ENCODE measurements around the gene ARFIP1. TPM values are rescaled to one million over a fixed set of nuclear protein-coding genes. Genes with fewer than 3 reads are reported as not detected.
"Not testable (repeated sequence)": the region's sequence is repeated elsewhere in the genome, so short reads cannot be mapped to it uniquely, and the experiment has no call there.

The ARFIP1 gene
- total RNA-seq, 2 experiments from 2014 or later: 13.1 to 13.8 TPM

DNA sequence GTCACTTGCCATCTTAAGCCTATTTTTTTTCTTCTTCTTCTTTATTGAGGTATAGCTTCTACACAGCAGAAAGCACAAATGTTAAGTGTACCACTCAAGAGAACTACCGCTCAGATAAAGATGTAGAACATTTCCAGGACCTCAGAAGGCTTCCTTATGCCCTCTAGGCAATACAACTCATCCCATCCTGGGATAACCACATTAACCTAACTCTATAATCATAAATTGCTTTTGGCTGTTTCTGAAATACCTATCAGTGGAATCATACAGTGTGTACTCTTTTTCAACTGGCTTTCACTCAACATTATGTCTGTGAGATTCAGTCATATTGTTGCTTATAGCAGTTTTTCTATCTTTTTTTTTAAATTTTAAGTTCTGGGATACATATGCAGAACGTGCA is 51.7 kb downstream of the ARFIP1 start:
- POLR2A ChIA-PET: no interaction called here
- CTCF ChIA-PET: no interaction called here

GRCh38 chr4:152836936-152837335 is 57.2 kb downstream of the ARFIP1 start:
- CTCF ChIA-PET: no interaction called here
- POLR2A ChIA-PET: no interaction called here

GRCh38 chr4:152839729-152840128 is 60.0 kb downstream of the ARFIP1 start:
- CTCF ChIA-PET, POLR2A ChIA-PET: not testable (repeated sequence)

DNA sequence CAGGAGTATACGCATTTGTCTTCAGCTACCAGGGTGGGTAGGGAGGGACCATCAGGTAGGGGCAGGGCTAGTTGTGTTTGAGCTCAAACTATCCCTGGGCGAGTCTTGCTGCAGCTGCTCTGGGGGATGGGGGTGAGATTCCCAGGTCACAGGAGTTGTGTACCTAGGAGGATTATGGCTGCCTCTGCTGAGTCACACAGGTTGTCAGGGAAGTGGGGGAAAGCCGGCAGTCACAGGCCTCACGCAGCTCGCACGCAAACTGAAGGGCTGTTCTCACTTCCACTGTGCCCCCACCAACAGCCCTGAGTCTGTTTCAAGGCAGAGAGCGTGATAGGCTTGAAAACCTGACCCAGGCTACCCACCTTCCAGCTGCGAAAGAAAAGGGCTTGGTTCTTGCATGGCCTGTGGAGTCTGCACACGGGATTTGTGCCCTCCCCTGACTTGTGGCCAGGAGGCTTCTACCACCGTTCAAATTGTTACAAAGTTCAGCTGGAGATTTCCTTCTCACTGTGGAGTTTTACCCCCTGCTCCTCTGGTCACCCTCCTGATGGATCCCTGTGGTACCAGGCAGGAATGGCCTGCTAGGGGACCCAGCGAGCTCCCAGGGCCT is 63.8 kb downstream of the ARFIP1 start:
- CTCF ChIA-PET: no interaction called here

GRCh38 chr4:152847376-152847775 is 67.6 kb downstream of the ARFIP1 start:
- POLR2A ChIA-PET: no interaction called here
- CTCF ChIA-PET: interaction anchor here (0.7 to 2.5 kb wide), 6 partner anchors 233 to 1124 kb away, joined by 4 to 14 read pairs (median 4); no protein-coding TSS in a partner anchor

More for the DNA sequence above, 63.8 kb downstream of the ARFIP1 start:
- POLR2A ChIA-PET: no interaction called here

- ChIA-PET POLR2A (no interaction called here), CTCF (interaction anchor here (1.2 to 2.5 kb wide), 2 partner anchors 276 to 278 kb away, joined by 3 to 14 read pairs; no protein-coding TSS in a partner anchor)
These were observed 68.8 kb downstream of the ARFIP1 start for GRCh38 chr4:152848508-152848907.

- POLR2A ChIA-PET: no interaction called here
These were observed 69.6 kb downstream of the ARFIP1 start for GRCh38 chr4:152849350-152849749.

DNA sequence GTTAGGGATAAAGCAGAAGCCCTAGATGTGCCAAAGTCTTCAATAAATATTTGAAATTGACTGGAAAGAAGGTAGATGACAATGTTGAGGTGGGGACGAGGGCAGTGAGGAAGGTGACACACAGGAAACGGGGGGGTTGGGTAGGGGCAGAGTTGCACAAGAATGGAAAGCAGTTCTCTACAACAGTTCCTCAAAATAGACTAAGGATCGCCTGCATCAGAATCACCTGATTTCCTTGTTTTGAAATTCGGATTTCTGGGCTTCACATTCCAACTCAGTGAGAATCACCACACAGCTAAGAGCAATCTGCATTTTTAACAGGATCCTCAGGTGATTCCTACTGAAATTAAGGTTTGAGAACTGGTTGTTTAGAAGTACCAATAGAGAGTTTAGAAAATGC is 70.6 kb downstream of the ARFIP1 start:
- CTCF ChIA-PET: interaction anchor here (1.0 kb wide), 1 partner anchor 235 kb away, joined by 4 read pairs; no protein-coding TSS in a partner anchor
- POLR2A ChIA-PET: interaction anchor here (0.6 kb wide), 1 partner anchor 920 kb away, joined by 6 read pairs; no protein-coding TSS in a partner anchor

More at GRCh38 chr4:152849350-152849749, 69.6 kb downstream of the ARFIP1 start:
- CTCF ChIA-PET: interaction anchor here (1.2 to 2.5 kb wide), 2 partner anchors 275 to 278 kb away, joined by 3 to 14 read pairs; no protein-coding TSS in a partner anchor

- ChIA-PET POLR2A (no interaction called here), CTCF (interaction anchor here (1.0 kb wide), 1 partner anchor 234 kb away, joined by 4 read pairs; no protein-coding TSS in a partner anchor)
These were observed 71.5 kb downstream of the ARFIP1 start for GRCh38 chr4:152851226-152851625.

DNA sequence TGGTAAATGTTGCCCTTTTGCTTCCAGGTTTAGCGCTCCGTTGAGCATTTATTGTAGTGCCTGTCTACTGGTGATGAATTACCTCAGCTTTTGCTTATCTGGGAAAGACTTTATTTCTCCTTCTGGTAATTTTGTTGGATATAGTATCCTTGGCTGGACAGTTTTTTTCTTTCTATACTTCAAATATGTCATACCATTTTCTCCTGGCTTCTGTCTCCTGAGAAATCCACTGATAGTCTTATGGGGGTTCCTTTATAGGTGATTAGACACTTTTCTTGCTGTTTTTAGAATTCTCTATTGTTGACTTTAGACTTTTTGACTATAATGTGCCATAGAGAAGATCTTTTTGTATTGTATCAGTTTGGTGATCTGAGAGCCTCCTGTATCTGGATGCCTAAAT is 73.5 kb downstream of the ARFIP1 start:
- POLR2A ChIA-PET: no interaction called here
- CTCF ChIA-PET: no interaction called here

DNA sequence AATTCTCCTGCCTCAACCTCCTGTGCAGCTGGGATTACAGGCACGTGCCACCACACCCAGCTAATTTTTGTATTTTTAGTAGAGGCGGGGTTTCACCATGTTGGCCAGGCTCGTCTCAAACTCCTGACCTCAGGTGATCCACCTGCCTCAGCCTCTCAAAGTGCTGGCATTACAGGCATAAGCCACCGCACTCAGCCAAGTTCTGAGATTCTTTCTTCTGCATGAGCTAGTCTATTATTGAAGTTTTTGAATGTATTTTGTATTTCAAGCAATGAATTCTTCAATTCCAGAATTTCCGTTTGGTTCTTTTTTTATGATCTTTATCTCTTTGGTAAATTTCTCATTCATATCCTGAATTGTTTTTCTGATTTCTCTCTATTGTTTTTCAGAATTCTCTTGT is 74.3 kb downstream of the ARFIP1 start:
- CTCF ChIA-PET, POLR2A ChIA-PET: not testable (repeated sequence)

- ChIA-PET CTCF (no interaction called here), POLR2A (no interaction called here)
These were observed 77.2 kb downstream of the ARFIP1 start for GRCh38 chr4:152856960-152857359.

DNA sequence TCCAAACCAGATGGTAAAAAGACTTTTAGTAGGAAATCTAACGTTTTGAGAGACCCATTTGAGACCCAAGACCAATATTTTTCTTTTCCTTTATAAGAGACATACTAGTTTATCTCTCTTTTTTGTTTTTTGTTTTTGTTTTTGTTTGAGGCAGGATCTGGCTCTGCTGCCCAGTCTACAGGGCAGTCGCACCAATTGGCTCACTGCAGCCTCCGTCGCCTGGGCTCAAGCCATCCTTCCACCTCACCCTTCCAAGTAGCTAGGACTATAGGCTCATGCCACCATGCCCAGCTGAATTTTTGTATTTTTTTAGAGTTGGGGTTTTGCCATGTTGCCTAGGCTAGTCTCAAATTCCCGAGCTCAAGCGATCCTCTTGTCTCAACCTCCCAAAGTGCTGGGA is 79.2 kb downstream of the ARFIP1 start:
- ChIA-PET CTCF (no interaction called here), POLR2A (no interaction called here)

- POLR2A ChIA-PET: no interaction called here
- CTCF ChIA-PET: interaction anchor here (0.6 kb wide), 1 partner anchor 34 kb away, joined by 3 read pairs; no protein-coding TSS in a partner anchor
These were observed 80.3 kb downstream of the ARFIP1 start for GRCh38 chr4:152860046-152860445.

GRCh38 chr4:152862608-152863007 is 82.9 kb downstream of the ARFIP1 start:
- CTCF ChIA-PET: no interaction called here
- POLR2A ChIA-PET: no interaction called here

- ChIA-PET CTCF (no interaction called here), POLR2A (no interaction called here)
These were observed 84.6 kb downstream of the ARFIP1 start for GRCh38 chr4:152864361-152864760.

GRCh38 chr4:152866432-152866993 is 86.8 kb downstream of the ARFIP1 start:
- CTCF ChIA-PET, POLR2A ChIA-PET: not testable (repeated sequence)

DNA sequence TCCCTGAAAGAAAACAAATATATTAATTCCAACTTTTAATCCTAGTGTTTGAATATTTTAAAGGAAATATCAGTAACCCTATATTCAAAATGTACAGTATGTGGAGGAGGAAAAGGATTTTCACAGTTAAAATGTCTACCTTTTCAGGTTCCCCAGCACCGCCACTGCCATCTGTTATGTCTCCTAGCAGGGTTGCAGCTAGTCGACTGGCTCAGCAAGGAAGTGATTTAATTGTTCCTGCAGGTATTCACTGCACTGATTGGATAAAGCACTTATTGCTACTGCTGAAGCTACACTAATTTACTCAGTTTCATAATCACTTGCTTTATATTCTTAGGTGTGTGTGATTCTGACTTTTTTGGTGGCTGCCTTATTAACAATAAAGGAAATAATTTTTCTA is 90.9 kb downstream of the ARFIP1 start:
- CTCF ChIA-PET: interaction anchor here (1.4 kb wide), 1 partner anchor 40 kb away, joined by 3 read pairs; no protein-coding TSS in a partner anchor
- POLR2A ChIA-PET: no interaction called here

- ChIA-PET POLR2A (no interaction called here), CTCF (no interaction called here)
These were observed 95.5 kb downstream of the ARFIP1 start for GRCh38 chr4:152875261-152875660.

- CTCF ChIA-PET: no interaction called here
- POLR2A ChIA-PET: no interaction called here
These were observed 98.1 kb downstream of the ARFIP1 start for GRCh38 chr4:152877868-152878267.

GRCh38 chr4:152880263-152880662 is 100.5 kb downstream of the ARFIP1 start:
- CTCF ChIA-PET: no interaction called here

DNA sequence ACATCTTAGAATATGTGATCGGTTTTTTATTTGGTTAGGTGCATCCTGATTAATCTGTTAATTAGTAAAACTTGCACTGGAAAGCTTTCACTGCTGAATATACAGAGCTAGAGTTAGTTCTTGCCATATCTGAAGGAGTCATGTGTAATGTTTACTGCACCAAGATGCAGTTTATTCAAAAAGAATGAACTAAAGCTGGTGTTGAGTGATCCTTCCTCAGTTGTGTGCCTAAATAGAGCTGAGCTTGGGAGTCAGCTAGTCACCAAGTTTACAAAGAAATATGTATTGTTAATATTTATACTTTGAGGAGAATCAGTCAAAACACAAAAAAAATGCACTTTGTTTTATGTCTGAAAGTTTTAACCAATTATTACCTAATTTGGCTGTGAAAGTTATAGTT is 102.2 kb downstream of the ARFIP1 start:
- ChIA-PET CTCF (no interaction called here), POLR2A (no interaction called here)

More at GRCh38 chr4:152880263-152880662, 100.5 kb downstream of the ARFIP1 start:
- POLR2A ChIA-PET: no interaction called here

Measured in activated CD8-positive, alpha-beta memory T cell treated with anti-CD3 and anti-CD28 coated beads for 36 hours (primary cell).